ENCODE measurements around the gene XCL1.

The XCL1 gene

GRCh38 chr1:168626326-168626725 is 49.9 kb downstream of the XCL1 start:
- Mint-ChIP-seq H3K9me3 (no peaks in the 10 kb centered on the region), H3K27ac (no peak overlapping the region), H3K4me3 (no peak overlapping the region), H3K36me3 (ENCODE audit: low read depth) (no peaks in the 10 kb centered on the region), H3K27me3 (ENCODE audit: low read depth) (peaks cover 21% of the 10 kb centered on the region), H3K4me1 (ENCODE audit: low read depth) (no peaks in the 10 kb centered on the region)

GRCh38 chr1:168627370-168627769 is 51.0 kb downstream of the XCL1 start:
- Mint-ChIP-seq H3K4me3 (no peak overlapping the region), H3K4me1 (ENCODE audit: low read depth) (no peaks in the 10 kb centered on the region), H3K27me3 (ENCODE audit: low read depth) (peaks cover 22% of the 10 kb centered on the region), H3K9me3 (no peaks in the 10 kb centered on the region), H3K27ac (no peak overlapping the region), H3K36me3 (ENCODE audit: low read depth) (no peaks in the 10 kb centered on the region)

GRCh38 chr1:168628807-168629206 is 52.4 kb downstream of the XCL1 start:
- Mint-ChIP-seq H3K4me1 (ENCODE audit: low read depth) (no peaks in the 10 kb centered on the region), H3K36me3 (ENCODE audit: low read depth) (no peaks in the 10 kb centered on the region), H3K9me3 (no peaks in the 10 kb centered on the region), H3K27ac (no peak overlapping the region), H3K27me3 (ENCODE audit: low read depth) (peaks cover 20% of the 10 kb centered on the region), H3K4me3 (no peak overlapping the region)

GRCh38 chr1:168629466-168629865 is 53.1 kb downstream of the XCL1 start:
- Mint-ChIP-seq H3K4me1 (ENCODE audit: low read depth) (no peaks in the 10 kb centered on the region), H3K27ac (no peak overlapping the region), H3K4me3 (no peak overlapping the region), H3K9me3 (no peaks in the 10 kb centered on the region), H3K27me3 (ENCODE audit: low read depth) (peaks cover 20% of the 10 kb centered on the region), H3K36me3 (ENCODE audit: low read depth) (no peaks in the 10 kb centered on the region)
